GM12878 (cell line): ENCODE results near the gene TTLL7. TPM values are rescaled to one million over a fixed set of nuclear protein-coding genes. Genes with fewer than 3 reads are reported as not detected.

ENCODE experiments used
- ATAC-seq: fragments of 200-7000 bp; cut with Tn5 transposase; 3 replicates; pipeline ENCODE4 v1.9.1; 2020; ENCODE audit warnings: mild to moderate bottlenecking, moderate library complexity
- BruUV-seq: library from RNA; stranded (reverse); fragments of 400-500 nt; replicated peaks from 2 replicates; lab custom pipeline; 2021; lab: Mats Ljungman, UMichigan
- CTCF ChIA-PET: fragments of 300-600 bp; sonication (Branson Sonifier 250); formaldehyde crosslinking; extraction: SDS; loops from one replicate; lab custom pipeline; 2021; ENCODE audit warnings: inconsistent platforms; lab: Yijun Ruan, JAX
- POLR2A ChIA-PET: fragments of 350-600 bp; formaldehyde crosslinking; extraction: SDS; loops from one replicate; lab custom pipeline; 2021; ENCODE audit warnings: inconsistent platforms; lab: Charles Lee
- RAD21 ChIA-PET: fragments of 300-600 bp; sonication (Branson Sonifier 250); formaldehyde crosslinking; loops from one replicate; lab custom pipeline; 2023; ENCODE audit warnings: antibody characterized with exemption; ENCODE audit not compliant: unreplicated experiment; lab: Charles Lee
- SMC1A ChIA-PET: fragments of 300-600 bp; sonication (Branson Sonifier 250); formaldehyde crosslinking; loops from one replicate; lab custom pipeline; 2023; ENCODE audit not compliant: unreplicated experiment, uncharacterized antibody; lab: Charles Lee
- DNase-seq: peaks from one replicate; pipeline ENCODE4 v3.0.0-alpha.2; 2011; ENCODE audit warnings: low read depth, low spot score
- FAIRE-seq: peaks from 3 replicates; lab custom pipeline; 2011; peaks lifted over from hg19 to GRCh38; lab: Jason Lieb, UNC
- H2AFZ ChIP-seq: 2 replicates; pipeline ENCODE4 v1.6.0; 2011; ENCODE audit warnings: low read depth, low read length, control low read depth; ENCODE audit not compliant: control insufficient read depth
- H3K27ac ChIP-seq: 2 replicates; pipeline ENCODE4 v1.5.1; 2011; ENCODE audit warnings: control low read depth; ENCODE audit not compliant: control insufficient read depth, insufficient read depth
- H3K27me3 ChIP-seq, 2 experiments: replicated peaks in 1 of 2; 2 replicates each; pipeline versions ENCODE4 v1.6.0 to v1.6.1; 2011; ENCODE audit warnings: low read length in 1 of 2; ENCODE audit not compliant: control insufficient read depth in 2 of 2, insufficient read depth in 2 of 2
- H3K36me3 ChIP-seq, 2 experiments: 2 replicates each; pipeline ENCODE4 v1.5.1; 2011; ENCODE audit warnings: low read length in 1 of 2; ENCODE audit not compliant: control insufficient read depth in 2 of 2, insufficient read depth in 2 of 2
- H3K4me1 ChIP-seq: 2 replicates; pipeline ENCODE4 v1.6.1; 2011; ENCODE audit warnings: mild to moderate bottlenecking, low read length, moderate library complexity, mixed read lengths; ENCODE audit not compliant: control insufficient read depth, insufficient read depth
- H3K4me2 ChIP-seq: 2 replicates; pipeline ENCODE4 v1.6.0; 2011; ENCODE audit warnings: control low read depth; ENCODE audit not compliant: control insufficient read depth, insufficient read depth
- H3K4me3 ChIP-seq: fragments of 200-600 bp; sonication (generic); 2 replicates; pipeline ENCODE4 v1.5.1; 2016
- H3K79me2 ChIP-seq: 2 replicates; pipeline ENCODE4 v1.6.0; 2011; ENCODE audit warnings: low read length; ENCODE audit not compliant: control insufficient read depth, insufficient read depth
- H3K9ac ChIP-seq: 2 replicates; pipeline ENCODE4 v1.8.0; 2011; ENCODE audit warnings: low read length, control low read depth, mixed read lengths; ENCODE audit not compliant: control insufficient read depth, insufficient read depth
- H3K9me3 ChIP-seq: replicated peaks from 3 replicates; pipeline ENCODE4 v1.5.1; 2011; ENCODE audit warnings: mild to moderate bottlenecking, low read length; ENCODE audit not compliant: control insufficient read depth, insufficient read depth
- H4K20me1 ChIP-seq: 2 replicates; pipeline ENCODE4 v1.6.0; 2011; ENCODE audit not compliant: control insufficient read depth, insufficient read depth
- CBX3 ChIP-seq: fragments of 200-600 bp; sonication (generic); IDR thresholded peaks from 2 replicates; pipeline ENCODE4 v1.6.1; 2016; ENCODE audit warnings: low read depth, borderline replicate concordance
- CBX5 ChIP-seq: sonication (generic); IDR thresholded peaks from 2 replicates; pipeline ENCODE4 v1.6.1; 2016; ENCODE audit warnings: low read depth, moderate library complexity, mild to moderate bottlenecking, inconsistent platforms
- CHD2 ChIP-seq: IDR thresholded peaks from 2 replicates; pipeline ENCODE4 v1.6.1; 2011; ENCODE audit warnings: low read depth, low read length, improper control_type of control experiment, borderline replicate concordance
- CUX1 ChIP-seq: IDR thresholded peaks from 2 replicates; pipeline ENCODE4 v1.6.1; 2012; ENCODE audit warnings: improper control_type of control experiment, low read depth, low read length; ENCODE audit not compliant: insufficient replicate concordance
- GATAD2B ChIP-seq: fragments of 450-650 bp; conservative IDR thresholded peaks from 2 replicates; pipeline ENCODE4 v1.6.1; 2017; ENCODE audit warnings: low read depth, mild to moderate bottlenecking, moderate library complexity
- HDGF ChIP-seq: fragments of 450-650 bp; IDR thresholded peaks from 2 replicates; pipeline ENCODE4 v1.6.1; 2016; ENCODE audit warnings: antibody characterized with exemption
- HSF1 ChIP-seq: fragments of 150-350 bp; IDR thresholded peaks from 2 replicates; pipeline ENCODE4 v1.6.1; 2014; ENCODE audit warnings: mild to moderate bottlenecking, low read depth, low read length
- MTA3 ChIP-seq: IDR thresholded peaks from 2 replicates; pipeline ENCODE4 v1.6.1; 2012; ENCODE audit warnings: low read length, inconsistent platforms, borderline replicate concordance
- NFYA ChIP-seq: IDR thresholded peaks from 2 replicates; pipeline ENCODE4 v1.6.1; 2011; ENCODE audit warnings: low read depth, mild to moderate bottlenecking, low read length, improper control_type of control experiment, borderline replicate concordance
- NRF1 ChIP-seq: conservative IDR thresholded peaks from 2 replicates; pipeline ENCODE4 v1.6.1; 2011; ENCODE audit warnings: mild to moderate bottlenecking, low read depth, low read length, improper control_type of control experiment
- ZZZ3 ChIP-seq: IDR thresholded peaks from 2 replicates; pipeline ENCODE4 v1.6.1; 2011; ENCODE audit warnings: low read depth; ENCODE audit not compliant: control insufficient read depth, insufficient read length
- WGBS: methylation state at CpG from one replicate; pipeline ENCODE4 v1.1.6; 2016; ENCODE audit warnings: low lambda C conversion rate; ENCODE audit not compliant: insufficient replicate concordance, insufficient coverage; ENCODE audit errors: missing lambda C conversion rate; 5-methylcytosine and 5-hydroxymethylcytosine counted together
- in situ Hi-C: fragments of 300-500 bp; cut with MboI; formaldehyde crosslinking; loops from 9 replicates; pipeline ENCODE4 v1.14.3; 2018; ENCODE audit warnings: mixed read lengths
- intact Hi-C: fragments of 100-400 bp; cut with micrococcal nuclease; formaldehyde crosslinking; loops from one replicate; pipeline ENCODE4 v1.14.2; 2022; ENCODE audit not compliant: unreplicated experiment
- polyA plus RNA-seq, 11 experiments: library from polyadenylated mRNA; depleted of rRNA in 4 of 11; unstranded in 6 of 11; stranded (reverse) in 5 of 11; fragments of >200 nt; fragmentation: Nextera tagmentation in 4 of 11; fragmentation: Illumina TruSeq in 1 of 11; extraction: Ambion mirVana in 4 of 11; extraction: Trizol in 1 of 11; gene quantifications; 1 replicate in 1 of 11; 2 replicates in 10 of 11; pipeline versions ENCODE4 v1.2.1 to v1.2.3, GENCODE V29; 2011 to 2016; ENCODE audit warnings: inconsistent platforms in 2 of 11, missing spikeins in 2 of 11, low read depth in 1 of 11
- total RNA-seq, 4 experiments: library from RNA; depleted of rRNA in 3 of 4; stranded (reverse); fragments of >200 nt in 3 of 4; fragmentation: Illumina TruSeq in 1 of 4; extraction: Trizol in 1 of 4; gene quantifications; 2 replicates each; pipeline versions ENCODE4 v1.2.1 to v1.2.3, GENCODE V29; 2013 to 2021
- TF ChIP-seq, protein P1 (sequence below): fragments of 450-650 bp; IDR thresholded peaks from 2 replicates; pipeline ENCODE4 v1.6.1; 2017; ENCODE audit warnings: mild to moderate bottlenecking, low read depth, inconsistent platforms; ENCODE audit not compliant: poor library complexity, severe bottlenecking

The TTLL7 gene
- total and polyA plus RNA-seq, 10 of the 15 experiments (the other 5 are each of a cell fraction or from before 2014, with no cell fraction given): 0.03 to 1.4 (median 0.61) TPM

DNA sequence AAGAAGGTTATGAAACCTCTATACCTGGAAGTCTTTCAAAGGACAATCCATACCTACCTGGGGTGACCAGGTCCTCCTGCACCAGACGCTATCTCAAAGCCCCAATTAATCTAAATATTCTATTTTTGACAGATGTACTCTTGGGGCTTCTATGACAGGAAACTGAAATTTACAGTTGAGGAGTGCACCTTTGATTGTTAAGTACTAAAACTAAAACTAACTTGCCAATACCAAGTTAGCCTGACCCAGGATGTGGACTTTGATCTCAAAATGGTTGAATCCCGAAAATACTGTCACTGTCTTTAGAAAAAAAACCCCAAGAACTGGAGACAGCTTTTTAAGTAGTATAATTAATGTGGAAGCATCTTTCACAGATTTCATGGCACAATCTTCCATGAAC lies 162.4 kb downstream of the TTLL7 start (continued):
- TF ChIP-seq CBX3 (no peak), HSF1 (no peak), NFYA (no peak)
- TF ChIP-seq, all 136 proteins: peak for 0

GRCh38 chr1:83834621-83835264 lies 164.2 kb downstream of the TTLL7 start:
- Histone ChIP-seq H3K9ac (no peak overlapping the region), H4K20me1 (no peaks in the 10 kb centered on the region), H3K9me3 (no peaks in the 10 kb centered on the region), H3K4me2 (no peak overlapping the region), H3K27ac (no peak overlapping the region), H3K4me3 (no peak overlapping the region), H3K36me3 (no peaks in the 10 kb centered on the region), H3K4me1 (no peaks in the 10 kb centered on the region), H3K79me2 (no peaks in the 10 kb centered on the region), H2AFZ (no peak overlapping the region), H3K27me3 (no peaks in the 10 kb centered on the region)
- no peak for DNase-seq
- ChIA-PET CTCF (no interaction called here), RAD21 (no interaction called here), POLR2A (no interaction called here), SMC1A (no interaction called here)
- no peak for ATAC-seq
- intact Hi-C loops (no loop called here), in situ Hi-C loops (no loop called here)
- no peak for TF ChIP-seq ZZZ3
- no peak for TF ChIP-seq HDGF
- TF ChIP-seq CBX5: no peak
- no peak for TF ChIP-seq NRF1
- TF ChIP-seq GATAD2B: no peak
- TF ChIP-seq CUX1: no peak
- TF ChIP-seq, protein P1, sequence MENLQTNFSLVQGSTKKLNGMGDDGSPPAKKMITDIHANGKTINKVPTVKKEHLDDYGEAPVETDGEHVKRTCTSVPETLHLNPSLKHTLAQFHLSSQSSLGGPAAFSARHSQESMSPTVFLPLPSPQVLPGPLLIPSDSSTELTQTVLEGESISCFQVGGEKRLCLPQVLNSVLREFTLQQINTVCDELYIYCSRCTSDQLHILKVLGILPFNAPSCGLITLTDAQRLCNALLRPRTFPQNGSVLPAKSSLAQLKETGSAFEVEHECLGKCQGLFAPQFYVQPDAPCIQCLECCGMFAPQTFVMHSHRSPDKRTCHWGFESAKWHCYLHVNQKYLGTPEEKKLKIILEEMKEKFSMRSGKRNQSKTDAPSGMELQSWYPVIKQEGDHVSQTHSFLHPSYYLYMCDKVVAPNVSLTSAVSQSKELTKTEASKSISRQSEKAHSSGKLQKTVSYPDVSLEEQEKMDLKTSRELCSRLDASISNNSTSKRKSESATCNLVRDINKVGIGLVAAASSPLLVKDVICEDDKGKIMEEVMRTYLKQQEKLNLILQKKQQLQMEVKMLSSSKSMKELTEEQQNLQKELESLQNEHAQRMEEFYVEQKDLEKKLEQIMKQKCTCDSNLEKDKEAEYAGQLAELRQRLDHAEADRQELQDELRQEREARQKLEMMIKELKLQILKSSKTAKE: no peak
- TF ChIP-seq CHD2: no peak
- no peak for TF ChIP-seq MTA3
- BruUV-seq: no TSS peak
- WGBS: 78% methylated on average over 4 of the region's 4 CpGs
- FAIRE-seq: no peak
